ENCODE results near the gene NHLRC2. TPM values are rescaled to one million over a fixed set of nuclear protein-coding genes. Genes with fewer than 3 reads are reported as not detected.

Gene NHLRC2
- total and polyA plus RNA-seq, 12 donors: 6.7 to 98.0 (median 71.2) TPM

GRCh38 chr10:113917636-113918035 is 63.2 kb downstream of the NHLRC2 start:
- ATAC-seq (no peak), DNase-seq (no peak)
- no peak overlapping the region for H3K4me3 ChIP-seq
- H3K27ac ChIP-seq: no peak overlapping the region
- peaks cover 0 to 25% (median 0%) of the 10 kb centered on the region in 9 donors for H3K36me3 ChIP-seq
- intact Hi-C loops (cut with DNase I): loop anchor here in 1 of 10 donors (10.0 kb wide), 1 partner anchor 177 kb away; no protein-coding TSS in a partner anchor
- H3K9me3 ChIP-seq: no peaks in the 10 kb centered on the region
- no peaks in the 10 kb centered on the region for H3K27me3 ChIP-seq
- TF ChIP-seq CTCF (IDR thresholded peaks at IDR 0.05): no peak
- H3K4me1 ChIP-seq: peaks cover 0 to 17% (median 4%) of the 10 kb centered on the region in 9 donors
- WGBS, 2 donors: 76 to 84% methylated on average over 3 of the region's 3 CpGs

- DNase-seq (no peak), ATAC-seq (no peak)
- WGBS, 2 donors: 80 to 84% methylated on average over 3 of the region's 3 CpGs
- intact Hi-C loops (cut with DNase I): loop anchor here in 3 of 10 donors (5.0 to 10.0 kb wide), 2 partner anchors 122 to 125 kb away; partner anchors contain the start of gene ADRB1 (in 3 of the 3)
- TF ChIP-seq CTCF (IDR thresholded peaks at IDR 0.05): no peak
- H3K4me3 ChIP-seq: no peak overlapping the region
- H3K27me3 ChIP-seq: no peaks in the 10 kb centered on the region
- peaks cover 0 to 21% (median 6%) of the 10 kb centered on the region in 9 donors for H3K4me1 ChIP-seq
- H3K27ac ChIP-seq: no peak overlapping the region
- peaks cover 0 to 11% (median 0%) of the 10 kb centered on the region in 11 donors for H3K9me3 ChIP-seq
- H3K36me3 ChIP-seq: peaks cover 0 to 10% (median 0%) of the 10 kb centered on the region in 9 donors
Observed at GRCh38 chr10:113920114-113920513, 65.7 kb downstream of the NHLRC2 start.

DNA sequence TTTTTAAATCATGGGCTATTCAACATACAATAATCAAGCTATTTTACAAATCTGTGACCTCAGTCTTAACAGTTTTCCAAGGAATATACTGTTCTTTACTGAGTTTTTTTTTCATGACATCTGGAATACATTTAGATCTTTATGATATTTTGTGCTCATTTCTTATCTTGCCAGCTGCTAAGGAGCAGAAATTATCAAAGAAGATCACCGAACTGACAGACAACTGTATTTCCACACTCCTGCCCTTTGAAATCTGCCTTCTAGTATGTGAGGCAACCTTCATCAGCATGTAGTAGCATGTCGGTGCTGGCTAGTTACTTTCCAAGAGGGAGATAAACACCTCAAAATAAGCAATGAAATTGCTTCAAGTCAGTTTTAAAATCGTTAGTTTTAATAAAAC is 66.4 kb downstream of the NHLRC2 start:
- intact Hi-C loops (cut with DNase I): loop anchor here in 3 of 10 donors (5.0 to 10.0 kb wide), 2 partner anchors 121 to 124 kb away; partner anchors contain the start of gene ADRB1 (in 3 of the 3)
- Histone ChIP-seq H3K36me3 (peaks cover 0 to 10% (median 0%) of the 10 kb centered on the region in 9 donors), H3K4me1 (peaks cover 0 to 21% (median 6%) of the 10 kb centered on the region in 9 donors), H3K9me3 (peaks cover 0 to 13% (median 0%) of the 10 kb centered on the region in 11 donors), H3K4me3 (no peak overlapping the region), H3K27me3 (no peaks in the 10 kb centered on the region), H3K27ac (no peak overlapping the region)
- DNase-seq: no peak
- ATAC-seq: no peak
- no peak for TF ChIP-seq CTCF (IDR thresholded peaks at IDR 0.05)
- WGBS, 2 donors: 52 to 72% methylated on average over 3 of the region's 3 CpGs

DNA sequence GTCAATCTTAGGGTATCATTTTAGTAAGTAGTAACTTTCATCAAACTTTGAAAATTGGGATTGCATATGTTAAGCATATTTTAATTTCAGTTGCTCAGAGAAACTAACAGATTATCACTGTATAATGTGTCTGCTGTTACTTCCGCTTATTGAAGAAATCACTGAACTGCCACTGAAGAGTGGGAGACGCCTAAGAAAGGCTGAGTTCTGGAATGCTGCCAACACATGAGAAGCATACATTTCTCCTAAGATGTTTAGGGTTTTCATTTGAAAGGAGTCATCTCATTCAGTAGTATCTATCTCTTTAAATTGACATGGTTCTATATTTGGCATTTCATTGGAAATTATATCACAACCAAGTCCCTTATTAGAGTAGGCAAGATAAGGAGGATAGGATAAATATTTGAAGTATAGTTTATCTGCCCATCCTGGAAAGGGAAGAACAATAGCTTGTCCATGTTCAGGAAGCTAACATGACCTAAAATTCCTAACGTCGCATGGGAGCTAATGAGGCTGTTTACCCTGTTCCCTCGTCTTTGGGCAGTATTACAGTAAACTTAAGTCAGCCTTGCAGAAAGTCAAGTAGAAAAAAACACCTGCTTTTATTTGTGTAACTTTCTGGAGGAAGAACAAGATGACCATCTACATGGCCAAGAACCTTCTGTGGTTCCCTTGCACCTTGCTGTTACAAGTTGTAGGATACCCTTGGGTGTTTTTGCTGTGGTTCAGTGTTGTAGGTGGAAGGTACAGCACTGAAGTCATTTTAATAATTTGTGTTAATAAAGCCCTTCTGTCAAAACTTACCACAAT is 67.3 kb downstream of the NHLRC2 start:
- no peak overlapping the region for H3K4me3 ChIP-seq
- H3K9me3 ChIP-seq: peaks cover 0 to 13% (median 0%) of the 10 kb centered on the region in 11 donors
- no peak for ATAC-seq
- intact Hi-C loops (cut with DNase I): loop anchor here in 3 of 10 donors (5.0 to 10.0 kb wide), 2 partner anchors 121 to 123 kb away; partner anchors contain the start of gene ADRB1 (in 3 of the 3)
- WGBS, 2 donors: 52 to 55% methylated on average over 5 of the region's 5 CpGs
- no peak for TF ChIP-seq CTCF (IDR thresholded peaks at IDR 0.05)
- peaks cover 0 to 21% (median 6%) of the 10 kb centered on the region in 9 donors for H3K4me1 ChIP-seq
- no peak for DNase-seq
- H3K27me3 ChIP-seq: no peaks in the 10 kb centered on the region
- no peak overlapping the region for H3K27ac ChIP-seq
- H3K36me3 ChIP-seq: peaks cover 0 to 10% (median 0%) of the 10 kb centered on the region in 9 donors

Measured in heart right ventricle (tissue), 16 donors.